Mammary epithelial cell (primary cell): ENCODE data around the gene UNC93B1.
"Not testable (repeated sequence)": the region's sequence is repeated elsewhere in the genome, so short reads cannot be mapped to it uniquely, and the experiment has no call there.

Source experiments
- CTCF ChIP-seq, 2 donors: IDR thresholded peaks in 1 of 2; conservative IDR thresholded peaks in 1 of 2; 2 replicates each; pipeline ENCODE4 v1.5.1; 2011 to 2012; ENCODE audit warnings: inconsistent platforms in 2 of 2, low read length in 2 of 2, mild to moderate bottlenecking in 2 of 2, control low read depth in 1 of 2, low read depth in 1 of 2; ENCODE audit not compliant: insufficient read depth in 1 of 2; ENCODE audit errors: extremely low read depth in 1 of 2
- EZH2 ChIP-seq: IDR thresholded peaks from 2 replicates; pipeline ENCODE4 v1.6.1; 2012; ENCODE audit warnings: low read length, inconsistent platforms, borderline replicate concordance

- not testable (repeated sequence) for TF ChIP-seq CTCF (conservative IDR thresholded peaks at IDR 0.05 in 1 of 2, IDR thresholded peaks at IDR 0.05 in 1 of 2; ENCODE audit: extremely low read depth in 1 of 2, insufficient read depth in 1 of 2, low read depth in 1 of 2, low read length in 2 of 2); EZH2
Observed at GRCh38 chr11:67954251-67954650, 49.6 kb downstream of the UNC93B1 start.
